HepG2 (cell line): Measurements from ENCODE around the gene CD58. TPM values are rescaled to one million over a fixed set of nuclear protein-coding genes. Genes with fewer than 3 reads are reported as not detected.

Experiments used
- AFF4 ChIP-seq: sonication (generic); formaldehyde crosslinking; IDR thresholded peaks from 2 replicates; pipeline ENCODE4 v1.4.0; 2020; ENCODE audit warnings: missing genetic modification reagents
- AHDC1 ChIP-seq: sonication (generic); formaldehyde crosslinking; IDR thresholded peaks from 2 replicates; pipeline ENCODE4 v1.5.1; 2020; ENCODE audit warnings: mild to moderate bottlenecking, missing genetic modification reagents, borderline replicate concordance
- ARID3A ChIP-seq: IDR thresholded peaks from 2 replicates; pipeline ENCODE4 v1.6.1; 2012; ENCODE audit warnings: low read depth, low read length, improper control_type of control experiment
- CREM ChIP-seq, 2 experiments: sonication (generic) in 1 of 2; formaldehyde crosslinking in 1 of 2; IDR thresholded peaks; 2 replicates each; pipeline versions ENCODE4 v1.4.0 to v1.6.1; 2016 to 2020; ENCODE audit warnings: antibody characterized with exemption in 1 of 2, mild to moderate bottlenecking in 1 of 2, missing genetic modification reagents in 1 of 2
- EED ChIP-seq: sonication (generic); formaldehyde crosslinking; IDR thresholded peaks from 2 replicates; pipeline ENCODE4 v1.5.0; 2020; ENCODE audit warnings: mild to moderate bottlenecking, missing genetic modification reagents
- ERF ChIP-seq: IDR thresholded peaks from 2 replicates; pipeline ENCODE4 v1.6.1; 2018; ENCODE audit warnings: missing biosample characterization, missing genetic modification reagents
- IRX3 ChIP-seq: sonication (generic); formaldehyde crosslinking; IDR thresholded peaks from 2 replicates; pipeline ENCODE4 v1.8.1; 2023; ENCODE audit warnings: mild to moderate bottlenecking, low read depth, missing genetic modification reagents, borderline replicate concordance
- MEIS2 ChIP-seq: sonication (generic); formaldehyde crosslinking; IDR thresholded peaks from 2 replicates; pipeline ENCODE4 v1.9.0; 2021; ENCODE audit warnings: mild to moderate bottlenecking, missing genetic modification reagents
- NCOA2 ChIP-seq: sonication (generic); formaldehyde crosslinking; IDR thresholded peaks from 2 replicates; pipeline ENCODE4 v1.8.0; 2022; ENCODE audit warnings: inconsistent platforms
- PHF21A ChIP-seq: sonication (generic); formaldehyde crosslinking; IDR thresholded peaks from 2 replicates; pipeline ENCODE4 v1.5.0; 2020; ENCODE audit warnings: mild to moderate bottlenecking, missing genetic modification reagents
- RFXANK ChIP-seq: IDR thresholded peaks from 2 replicates; pipeline ENCODE4 v1.6.1; 2016
- SNRNP70 ChIP-seq: fragments of 200-400 bp; formaldehyde crosslinking; IDR thresholded peaks from 2 replicates; pipeline ENCODE4 v1.6.1; 2017; ENCODE audit warnings: mild to moderate bottlenecking, low read depth, low read length, moderate library complexity
- SOX5 ChIP-seq: IDR thresholded peaks from 2 replicates; pipeline ENCODE4 v1.6.1; 2016; ENCODE audit warnings: borderline replicate concordance
- SRSF4 ChIP-seq: fragments of 200-400 bp; formaldehyde crosslinking; IDR thresholded peaks from one replicate; pipeline ENCODE4 v1.6.1; 2018; ENCODE audit warnings: mild to moderate bottlenecking, low read depth, low read length, moderate library complexity; ENCODE audit not compliant: poor library complexity, severe bottlenecking
- ZNF234 ChIP-seq: sonication (generic); formaldehyde crosslinking; conservative IDR thresholded peaks from 2 replicates; pipeline ENCODE4 v1.5.1; 2020; ENCODE audit warnings: mild to moderate bottlenecking, missing genetic modification reagents
- ZNF460 ChIP-seq: sonication (generic); formaldehyde crosslinking; IDR thresholded peaks from 2 replicates; pipeline ENCODE4 v1.5.1; 2020; ENCODE audit warnings: missing genetic modification reagents, mild to moderate bottlenecking, borderline replicate concordance
- ZNF543 ChIP-seq: sonication (generic); formaldehyde crosslinking; IDR thresholded peaks from 2 replicates; pipeline ENCODE4 v1.4.0; 2020; ENCODE audit warnings: mild to moderate bottlenecking, missing genetic modification reagents
- ZNF644 ChIP-seq: IDR thresholded peaks from 2 replicates; pipeline ENCODE4 v1.6.1; 2016; ENCODE audit warnings: low read depth
- polyA plus RNA-seq, 8 experiments: library from polyadenylated mRNA; depleted of rRNA in 3 of 8; stranded (reverse) in 7 of 8; unstranded in 1 of 8; fragments of >200 nt; fragmentation: Illumina TruSeq in 4 of 8; extraction: Trizol in 4 of 8; gene quantifications; 2 replicates each; pipeline versions ENCODE4 v1.2.1 to v1.2.3, GENCODE V29; 2011 to 2016; ENCODE audit warnings: low read depth in 4 of 8, missing spikeins in 1 of 8, mixed read lengths in 1 of 8; ENCODE audit not compliant: insufficient read depth in 1 of 8
- total RNA-seq, 5 experiments: library from RNA; depleted of rRNA; stranded (reverse); fragments of >200 nt; fragmentation: Illumina TruSeq; extraction: Trizol; gene quantifications; 2 replicates each; pipeline ENCODE4 v1.2.3, GENCODE V29; 2016; ENCODE audit warnings: low read depth in 1 of 5

The CD58 gene
- total and polyA plus RNA-seq, 2 of the 13 experiments (the other 11 are each of a cell fraction or from before 2014, with no cell fraction given) = 9.4 to 13.5 TPM

- TF ChIP-seq RFXANK (CRISPR knock-in tag) (no peak), EED (CRISPR knock-in tag) (no peak), ZNF543 (CRISPR knock-in tag) (no peak), SOX5 (peak; percentile 70; the same call in 1 of the 2 replicates), CREM (IDR thresholded peaks at IDR 0.05) (peak; percentile 16; the same call in 1 of the 2 replicates), CREM (CRISPR knock-in tag; IDR thresholded peaks at IDR 0.05) (no peak), IRX3 (CRISPR knock-in tag) (no peak), AFF4 (CRISPR knock-in tag) (no peak), ERF (CRISPR knock-in tag) (no peak), AHDC1 (CRISPR knock-in tag) (peak; percentile 71; the same call in 1 of the 2 replicates), MEIS2 (CRISPR knock-in tag) (no peak), NCOA2 (0 out of 2 replicates have a peak, but pooled peaks have one; percentile 18), SRSF4 (no peak), ZNF234 (no peak), ARID3A (no peak), ZNF644 (peak; percentile 25; the same call in 1 of the 2 replicates), ZNF460 (CRISPR knock-in tag) (no peak), SNRNP70 (no peak), PHF21A (CRISPR knock-in tag) (peak; percentile 28; the same call in 1 of the 2 replicates)
Measured at GRCh38 chr1:116528329-116529083, 42.3 kb downstream of the CD58 start (continued).
